Measurements from ENCODE around the gene TICAM1.
"Not testable (repeated sequence)": the region's sequence is repeated elsewhere in the genome, so short reads cannot be mapped to it uniquely, and the experiment has no call there.

TICAM1 gene

GRCh38 chr19:4852484-4852883 is 21.0 kb upstream of the TICAM1 start:
- Histone ChIP-seq H3K79me2 (no peaks in the 10 kb centered on the region), H3K9ac (no peak overlapping the region), H2AFZ (no peak overlapping the region), H3K4me3 (ENCODE audit: low read depth, low read length) (no peak overlapping the region), H3K9me3 (ENCODE audit: control insufficient read depth, low read length) (no peaks in the 10 kb centered on the region), H3K36me3 (ENCODE audit: control insufficient read depth, insufficient read depth, low read length) (no peaks in the 10 kb centered on the region), H3K27me3 (ENCODE audit: control insufficient read depth, insufficient read depth, low read length) (no peaks in the 10 kb centered on the region), H3K4me2 (ENCODE audit: low read length) (no peak overlapping the region), H3K4me1 (no peaks in the 10 kb centered on the region), H3K27ac (no peak overlapping the region)
- no peak for TF ChIP-seq CTCF (IDR thresholded peaks at IDR 0.05)

- Histone ChIP-seq H3K4me3 (ENCODE audit: low read depth, low read length) (no peak overlapping the region), H3K9ac (no peak overlapping the region), H3K4me2 (ENCODE audit: low read length) (no peak overlapping the region), H3K36me3 (ENCODE audit: control insufficient read depth, insufficient read depth, low read length) (no peaks in the 10 kb centered on the region), H3K9me3 (ENCODE audit: control insufficient read depth, low read length) (no peaks in the 10 kb centered on the region), H3K27me3 (ENCODE audit: control insufficient read depth, insufficient read depth, low read length) (no peaks in the 10 kb centered on the region), H3K4me1 (no peaks in the 10 kb centered on the region), H2AFZ (no peak overlapping the region), H3K79me2 (no peaks in the 10 kb centered on the region), H3K27ac (no peak overlapping the region)
- peak; percentile 75 for TF ChIP-seq CTCF (IDR thresholded peaks at IDR 0.05)
Measured at GRCh38 chr19:4851551-4852290, 20.2 kb upstream of the TICAM1 start.

- Histone ChIP-seq H3K36me3 (ENCODE audit: control insufficient read depth, insufficient read depth, low read length) (no peaks in the 10 kb centered on the region), H3K27ac (no peak overlapping the region)
Measured at GRCh38 chr19:4849019-4849418, 17.5 kb upstream of the TICAM1 start.

GRCh38 chr19:4847190-4847973 is 15.9 kb upstream of the TICAM1 start:
- no peak overlapping the region for H3K4me2 ChIP-seq (ENCODE audit: low read length)
- H3K4me3 ChIP-seq (ENCODE audit: low read depth, low read length): no peak overlapping the region
- no peaks in the 10 kb centered on the region for H3K9me3 ChIP-seq (ENCODE audit: control insufficient read depth, low read length)
- no peak for TF ChIP-seq CTCF (IDR thresholded peaks at IDR 0.05)
- no peaks in the 10 kb centered on the region for H3K36me3 ChIP-seq (ENCODE audit: control insufficient read depth, insufficient read depth, low read length)
- H3K4me1 ChIP-seq: no peaks in the 10 kb centered on the region
- no peak overlapping the region for H3K9ac ChIP-seq
- H3K27ac ChIP-seq: no peak overlapping the region
- no peak overlapping the region for H2AFZ ChIP-seq
- H3K79me2 ChIP-seq: no peaks in the 10 kb centered on the region
- H3K27me3 ChIP-seq (ENCODE audit: control insufficient read depth, insufficient read depth, low read length): no peaks in the 10 kb centered on the region

More at GRCh38 chr19:4849019-4849418, 17.5 kb upstream of the TICAM1 start:
- Histone ChIP-seq H3K4me3 (ENCODE audit: low read depth, low read length) (no peak overlapping the region), H3K4me2 (ENCODE audit: low read length) (no peak overlapping the region), H3K79me2 (no peaks in the 10 kb centered on the region), H3K27me3 (ENCODE audit: control insufficient read depth, insufficient read depth, low read length) (no peaks in the 10 kb centered on the region), H3K4me1 (no peaks in the 10 kb centered on the region), H3K9me3 (ENCODE audit: control insufficient read depth, low read length) (no peaks in the 10 kb centered on the region), H3K9ac (no peak overlapping the region), H2AFZ (no peak overlapping the region)
- no peak for TF ChIP-seq CTCF (IDR thresholded peaks at IDR 0.05)

- not testable (repeated sequence) for H3K36me3 ChIP-seq (ENCODE audit: control insufficient read depth, insufficient read depth, low read length)
Measured at GRCh38 chr19:4845975-4846374, 14.5 kb upstream of the TICAM1 start.

More at GRCh38 chr19:4845975-4846374, 14.5 kb upstream of the TICAM1 start:
- H3K27me3 ChIP-seq (ENCODE audit: control insufficient read depth, insufficient read depth, low read length); H3K4me2 ChIP-seq (ENCODE audit: low read length); H3K4me3 ChIP-seq (ENCODE audit: low read depth, low read length); H3K9ac ChIP-seq; H3K9me3 ChIP-seq (ENCODE audit: control insufficient read depth, low read length); H3K27ac ChIP-seq; H2AFZ ChIP-seq; H3K4me1 ChIP-seq; H3K79me2 ChIP-seq: not testable (repeated sequence)
